Keratinocyte (primary cell): ENCODE results near the gene SDHAF3. TPM values are rescaled to one million over a fixed set of nuclear protein-coding genes. Genes with fewer than 3 reads are reported as not detected.

Source experiments
- DNase-seq: peaks from one replicate; pipeline ENCODE4 v3.0.0-alpha.2; 2011; ENCODE audit warnings: low read depth, missing footprints, low spot score
- FAIRE-seq: peaks from 2 replicates; lab custom pipeline; 2011; peaks lifted over from hg19 to GRCh38; lab: Jason Lieb, UNC
- H2AFZ ChIP-seq: 2 replicates; pipeline ENCODE4 v1.6.0; 2012; ENCODE audit warnings: low read length, control low read depth, inconsistent platforms; ENCODE audit not compliant: control insufficient read depth
- H3K27ac ChIP-seq: 2 replicates; pipeline ENCODE4 v1.5.1; 2011; ENCODE audit warnings: low read length; ENCODE audit not compliant: control insufficient read depth, insufficient read depth
- H3K27me3 ChIP-seq: 3 replicates; pipeline ENCODE4 v1.6.0; 2011; ENCODE audit warnings: low read length; ENCODE audit not compliant: control insufficient read depth, insufficient read depth; ENCODE audit errors: extremely low read depth
- H3K36me3 ChIP-seq, 2 experiments: 2 replicates in 1 of 2; 3 replicates in 1 of 2; pipeline ENCODE4 v1.5.1; 2011; ENCODE audit warnings: low read length in 2 of 2, mild to moderate bottlenecking in 1 of 2; ENCODE audit not compliant: control insufficient read depth in 2 of 2, insufficient read depth in 2 of 2; ENCODE audit errors: extremely low read depth in 1 of 2
- H3K4me1 ChIP-seq: 3 replicates; pipeline ENCODE4 v1.5.1; 2011; ENCODE audit warnings: low read length; ENCODE audit not compliant: control insufficient read depth, insufficient read depth; ENCODE audit errors: extremely low read depth
- H3K4me2 ChIP-seq: 3 replicates; pipeline ENCODE4 v1.6.0; 2011; ENCODE audit warnings: low read depth, low read length; ENCODE audit not compliant: control insufficient read depth, insufficient read depth; ENCODE audit errors: extremely low read depth
- H3K4me3 ChIP-seq, 3 experiments: fragments of 200-600 bp in 1 of 3; sonication (generic) in 1 of 3; 2 replicates in 2 of 3; 3 replicates in 1 of 3; pipeline ENCODE4 v1.5.1; 2011 to 2016; ENCODE audit warnings: low read length in 3 of 3, mild to moderate bottlenecking in 3 of 3, control low read depth in 2 of 3, inconsistent platforms in 1 of 3, low read depth in 1 of 3, mixed read lengths in 1 of 3, mixed run types in 1 of 3, moderate library complexity in 1 of 3; ENCODE audit not compliant: control insufficient read depth in 2 of 3, insufficient read depth in 2 of 3; ENCODE audit errors: extremely low read depth in 1 of 3
- H3K79me2 ChIP-seq: 2 replicates; pipeline ENCODE4 v1.6.0; 2012; ENCODE audit warnings: low read length; ENCODE audit not compliant: control insufficient read depth, insufficient read depth
- H3K9ac ChIP-seq: 3 replicates; pipeline ENCODE4 v1.6.0; 2011; ENCODE audit warnings: low read length; ENCODE audit not compliant: control insufficient read depth, insufficient read depth; ENCODE audit errors: extremely low read depth
- H3K9me1 ChIP-seq: 3 replicates; pipeline ENCODE4 v1.6.0; 2011; ENCODE audit warnings: low read length; ENCODE audit not compliant: control insufficient read depth, insufficient read depth; ENCODE audit errors: extremely low read depth
- H3K9me3 ChIP-seq: 2 replicates; pipeline ENCODE4 v1.5.1; 2012; ENCODE audit warnings: low read depth, low read length; ENCODE audit not compliant: control insufficient read depth
- H4K20me1 ChIP-seq: 3 replicates; pipeline ENCODE4 v1.6.0; 2011; ENCODE audit warnings: low read length; ENCODE audit not compliant: control insufficient read depth, insufficient read depth; ENCODE audit errors: extremely low read depth
- CTCF ChIP-seq, 3 experiments: IDR thresholded peaks in 1 of 3; conservative IDR thresholded peaks in 1 of 3; optimal IDR thresholded peaks in 1 of 3; 2 replicates in 2 of 3; 3 replicates in 1 of 3; pipeline versions ENCODE3 to v1.5.1; 2011; ENCODE audit warnings: low read length in 3 of 3, mild to moderate bottlenecking in 3 of 3, moderate library complexity in 2 of 3, control low read depth in 1 of 3, inconsistent platforms in 1 of 3; ENCODE audit not compliant: insufficient read depth in 2 of 3; ENCODE audit errors: extremely low read depth in 1 of 3
- EZH2 ChIP-seq: IDR thresholded peaks from one replicate; pipeline ENCODE4 v1.6.1; 2012; ENCODE audit warnings: inconsistent platforms, mild to moderate bottlenecking, low read length, moderate library complexity
- dilution Hi-C: fragments of 300-500 bp; cut with MboI; formaldehyde crosslinking; loops from one replicate; pipeline ENCODE4 v1.7.0; 2020; ENCODE audit warnings: low sequenced_read_pairs; ENCODE audit not compliant: extremely low pct_ligation_motif_present
- polyA plus RNA-seq, 5 experiments: library from polyadenylated mRNA; depleted of rRNA in 3 of 5; stranded (reverse) in 3 of 5; stranded (forward) in 1 of 5; unstranded in 1 of 5; fragments of >200 nt; gene quantifications; 1 replicate in 1 of 5; 2 replicates in 3 of 5; 3 replicates in 1 of 5; pipeline versions ENCODE4 v1.2.1 to v1.2.3, GENCODE V29; 2011 to 2012; ENCODE audit warnings: missing spikeins in 2 of 5, low read depth in 1 of 5, low replicate concordance in 1 of 5

The SDHAF3 gene
- polyA plus RNA-seq, 1 donor (not counting 4 experiments of a cell fraction or from before 2014, with no cell fraction given) = 32.8 TPM

- no peaks in the 10 kb centered on the region for H4K20me1 ChIP-seq
- no peaks in the 10 kb centered on the region for H3K27me3 ChIP-seq
- no peaks in the 10 kb centered on the region for H3K4me1 ChIP-seq
- no peak overlapping the region for H3K4me3 ChIP-seq
- dilution Hi-C loops = no loop called here
- no peak overlapping the region for H3K4me2 ChIP-seq
- H3K36me3 ChIP-seq = no peaks in the 10 kb centered on the region
- H3K79me2 ChIP-seq = no peaks in the 10 kb centered on the region
- DNase-seq (no peak), FAIRE-seq (no peak)
- no peak overlapping the region for H3K27ac ChIP-seq
- H3K9me3 ChIP-seq = peaks cover 2% of the 10 kb centered on the region
- H3K9ac ChIP-seq = no peak overlapping the region
- TF ChIP-seq CTCF (optimal IDR thresholded peaks at IDR 0.05 in 1 of 3, IDR thresholded peaks at IDR 0.05 in 1 of 3, conservative IDR thresholded peaks at IDR 0.05 in 1 of 3; ENCODE audit: extremely low read depth in 1 of 3, insufficient read depth in 2 of 3, low read length in 3 of 3) (no peak), EZH2 (no peak)
- H2AFZ ChIP-seq = no peak overlapping the region
- H3K9me1 ChIP-seq = no peaks in the 10 kb centered on the region
These were observed 21.3 kb downstream of the SDHAF3 start for GRCh38 chr7:97138830-97139229.

GRCh38 chr7:97145068-97145467, 27.6 kb downstream of the SDHAF3 start:
- H3K4me2 ChIP-seq = no peak overlapping the region

More at GRCh38 chr7:97145068-97145467, 27.6 kb downstream of the SDHAF3 start:
- H3K9ac ChIP-seq = no peak overlapping the region
- H3K4me1 ChIP-seq = no peaks in the 10 kb centered on the region
- no peaks in the 10 kb centered on the region for H3K27me3 ChIP-seq
- H3K27ac ChIP-seq = no peak overlapping the region
- H3K9me3 ChIP-seq = no peaks in the 10 kb centered on the region
- dilution Hi-C loops = no loop called here
- H4K20me1 ChIP-seq = no peaks in the 10 kb centered on the region
- no peaks in the 10 kb centered on the region for H3K9me1 ChIP-seq
- H3K4me3 ChIP-seq = no peak overlapping the region
- FAIRE-seq (no peak), DNase-seq (no peak)
- H2AFZ ChIP-seq = no peak overlapping the region
- TF ChIP-seq CTCF (optimal IDR thresholded peaks at IDR 0.05 in 1 of 3, IDR thresholded peaks at IDR 0.05 in 1 of 3, conservative IDR thresholded peaks at IDR 0.05 in 1 of 3; ENCODE audit: extremely low read depth in 1 of 3, insufficient read depth in 2 of 3, low read length in 3 of 3) (peak in 2 of 3 experiments; percentile 15 to 25), EZH2 (no peak)
- H3K79me2 ChIP-seq = no peaks in the 10 kb centered on the region
- H3K36me3 ChIP-seq = no peaks in the 10 kb centered on the region
